ENCODE data around the gene MAB21L4. TPM values are rescaled to one million over a fixed set of nuclear protein-coding genes. Genes with fewer than 3 reads are reported as not detected.
A peak's percentile ranks its signal among the peaks of the same experiment; 100 is the strongest.

Gene MAB21L4
- total RNA-seq, 2 donors from 2014 or later, result 0.31 TPM; not detected in 1

DNA sequence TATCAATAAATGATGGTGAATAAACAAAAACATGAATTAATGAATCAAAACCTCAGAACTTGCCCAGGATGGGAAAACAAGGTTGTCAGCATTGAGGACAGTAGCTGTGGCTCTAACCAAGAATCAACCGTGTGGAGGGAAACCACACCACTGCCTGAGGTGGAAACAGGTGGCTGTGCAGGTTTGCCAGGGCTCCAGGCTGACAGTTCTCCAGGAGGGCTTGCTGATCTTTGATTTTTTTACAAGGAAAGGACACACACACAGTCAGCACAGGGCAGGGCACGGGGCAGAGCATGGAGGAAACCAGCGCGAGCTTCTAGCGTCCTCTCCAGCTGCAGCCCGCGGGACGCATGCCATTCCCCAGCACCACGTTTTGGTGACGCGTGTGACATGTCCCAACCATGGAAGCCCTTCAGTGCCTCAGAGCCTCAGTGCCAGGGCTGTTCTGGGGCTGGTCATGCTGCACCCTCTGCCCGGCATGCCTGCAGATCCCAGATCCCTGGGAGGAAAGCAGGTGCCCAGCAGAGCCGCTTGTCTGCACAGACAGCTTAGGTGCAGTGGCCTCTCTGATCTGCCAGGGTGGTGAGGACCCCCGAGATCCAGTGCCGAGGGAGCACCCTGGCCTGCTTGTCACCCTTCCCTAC lies 43.2 kb downstream of the MAB21L4 start:
- Histone ChIP-seq H3K4me3 (no peak overlapping the region), H3K36me3 (no peaks in the 10 kb centered on the region), H3K27me3 (no peaks in the 10 kb centered on the region), H3K9me3 (no peaks in the 10 kb centered on the region), H3K4me1 (no peaks in the 10 kb centered on the region), H3K27ac (no peak overlapping the region)
- no peak for DNase-seq (ENCODE audit: low spot score)
- TF ChIP-seq, protein P1, sequence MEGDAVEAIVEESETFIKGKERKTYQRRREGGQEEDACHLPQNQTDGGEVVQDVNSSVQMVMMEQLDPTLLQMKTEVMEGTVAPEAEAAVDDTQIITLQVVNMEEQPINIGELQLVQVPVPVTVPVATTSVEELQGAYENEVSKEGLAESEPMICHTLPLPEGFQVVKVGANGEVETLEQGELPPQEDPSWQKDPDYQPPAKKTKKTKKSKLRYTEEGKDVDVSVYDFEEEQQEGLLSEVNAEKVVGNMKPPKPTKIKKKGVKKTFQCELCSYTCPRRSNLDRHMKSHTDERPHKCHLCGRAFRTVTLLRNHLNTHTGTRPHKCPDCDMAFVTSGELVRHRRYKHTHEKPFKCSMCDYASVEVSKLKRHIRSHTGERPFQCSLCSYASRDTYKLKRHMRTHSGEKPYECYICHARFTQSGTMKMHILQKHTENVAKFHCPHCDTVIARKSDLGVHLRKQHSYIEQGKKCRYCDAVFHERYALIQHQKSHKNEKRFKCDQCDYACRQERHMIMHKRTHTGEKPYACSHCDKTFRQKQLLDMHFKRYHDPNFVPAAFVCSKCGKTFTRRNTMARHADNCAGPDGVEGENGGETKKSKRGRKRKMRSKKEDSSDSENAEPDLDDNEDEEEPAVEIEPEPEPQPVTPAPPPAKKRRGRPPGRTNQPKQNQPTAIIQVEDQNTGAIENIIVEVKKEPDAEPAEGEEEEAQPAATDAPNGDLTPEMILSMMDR (IDR thresholded peaks at IDR 0.05), result no peak

DNA sequence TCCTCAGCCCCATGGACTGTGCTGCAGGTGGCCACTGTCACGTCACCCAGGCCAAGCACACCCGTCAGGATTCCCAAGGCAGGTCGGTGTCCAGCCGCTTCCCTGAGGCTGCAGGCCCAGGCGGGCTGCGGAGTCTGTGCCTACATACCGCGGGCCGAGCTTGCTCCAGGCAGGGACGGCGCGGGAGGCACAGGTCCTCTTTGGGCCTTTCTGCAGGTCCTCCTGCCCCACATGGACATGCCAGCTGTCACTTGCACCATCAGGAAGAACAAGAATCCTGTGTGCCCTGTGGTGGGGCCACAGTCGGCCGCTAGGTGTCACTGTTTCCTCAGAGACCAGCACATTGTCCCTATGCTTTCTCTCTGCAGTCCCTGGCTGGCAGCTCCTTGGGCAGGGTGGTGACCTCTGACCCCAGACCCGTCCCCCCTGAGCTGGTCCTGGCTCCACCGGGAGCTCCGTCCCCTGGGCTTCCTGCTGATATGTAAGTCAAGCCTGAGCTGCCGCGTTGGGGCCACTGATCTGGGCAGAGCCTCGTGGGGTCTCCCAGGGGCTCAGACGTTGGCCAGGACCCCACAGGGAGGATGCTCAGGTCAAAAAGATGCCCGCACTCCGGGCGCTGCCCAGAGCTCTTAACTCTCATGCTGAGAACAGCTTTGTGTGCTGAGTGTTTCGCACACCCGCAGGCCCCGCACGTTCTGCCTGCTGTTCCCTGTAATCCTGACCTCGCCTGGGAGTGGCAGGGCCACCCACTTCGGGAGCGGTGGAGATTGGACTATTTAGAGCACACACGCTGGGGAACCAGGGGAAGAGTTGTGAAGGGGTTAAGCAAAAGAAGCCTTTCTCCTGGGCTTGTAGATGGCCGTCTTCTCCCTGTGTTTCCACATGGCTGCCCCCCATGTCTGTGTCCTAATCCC lies 44.6 kb downstream of the MAB21L4 start:
- H3K36me3 ChIP-seq, result no peaks in the 10 kb centered on the region
- H3K27me3 ChIP-seq, result no peaks in the 10 kb centered on the region
- no peaks in the 10 kb centered on the region for H3K4me1 ChIP-seq
- TF ChIP-seq, protein P1 (IDR thresholded peaks at IDR 0.05), result peak; percentile 92 to 96
- peak; percentile 89 for DNase-seq (ENCODE audit: low spot score)
- H3K4me3 ChIP-seq, result no peak overlapping the region
- H3K27ac ChIP-seq, result no peak overlapping the region
- H3K9me3 ChIP-seq, result no peaks in the 10 kb centered on the region

DNA sequence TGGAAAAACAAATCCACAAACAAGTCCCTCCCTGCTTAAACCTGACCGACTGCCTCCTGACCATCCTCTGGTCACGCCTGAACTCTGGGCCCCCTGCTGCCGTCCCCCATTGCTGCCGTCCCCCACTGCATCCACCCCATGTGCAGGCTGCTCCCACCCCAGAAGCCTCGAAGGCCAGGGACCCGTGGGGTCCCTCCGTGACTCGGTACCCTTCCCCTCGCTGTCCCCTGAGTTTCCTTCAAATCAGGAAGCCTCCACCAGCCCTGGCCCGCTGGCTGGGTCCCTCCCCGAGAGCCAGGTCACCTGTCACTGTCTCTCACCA lies 45.2 kb downstream of the MAB21L4 start:
- Histone ChIP-seq H3K9me3 (no peaks in the 10 kb centered on the region), H3K4me1 (no peaks in the 10 kb centered on the region), H3K27ac (no peak overlapping the region), H3K36me3 (no peaks in the 10 kb centered on the region), H3K27me3 (no peaks in the 10 kb centered on the region), H3K4me3 (no peak overlapping the region)
- TF ChIP-seq, protein P1 (IDR thresholded peaks at IDR 0.05), result no peak
- no peak for DNase-seq (ENCODE audit: low spot score)

DNA sequence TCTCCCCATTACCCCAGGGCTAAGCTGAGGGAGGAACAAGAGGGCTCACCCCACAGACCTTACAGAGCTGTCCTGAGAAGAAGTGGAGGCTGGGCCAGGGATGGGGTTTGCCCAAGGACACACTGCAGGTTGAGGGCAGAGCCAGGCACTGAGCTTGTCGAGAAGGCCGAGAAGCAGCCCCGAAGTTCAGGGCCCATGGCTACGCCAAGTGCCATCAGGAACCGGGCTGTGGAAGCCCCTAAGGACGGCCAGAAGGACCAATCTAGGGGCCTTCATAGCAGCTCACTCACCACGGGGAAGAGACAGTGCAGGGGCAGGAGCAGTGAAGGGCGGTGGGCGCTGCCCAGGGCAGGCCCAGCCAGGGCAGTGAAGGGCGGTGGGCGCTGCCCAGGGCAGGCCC lies 45.9 kb downstream of the MAB21L4 start:
- Histone ChIP-seq H3K27ac (no peak overlapping the region), H3K4me3 (no peak overlapping the region), H3K36me3 (no peaks in the 10 kb centered on the region), H3K27me3 (no peaks in the 10 kb centered on the region), H3K9me3 (no peaks in the 10 kb centered on the region), H3K4me1 (no peaks in the 10 kb centered on the region)
- TF ChIP-seq, protein P1 (IDR thresholded peaks at IDR 0.05), result no peak
- DNase-seq (ENCODE audit: low spot score), result no peak

DNA sequence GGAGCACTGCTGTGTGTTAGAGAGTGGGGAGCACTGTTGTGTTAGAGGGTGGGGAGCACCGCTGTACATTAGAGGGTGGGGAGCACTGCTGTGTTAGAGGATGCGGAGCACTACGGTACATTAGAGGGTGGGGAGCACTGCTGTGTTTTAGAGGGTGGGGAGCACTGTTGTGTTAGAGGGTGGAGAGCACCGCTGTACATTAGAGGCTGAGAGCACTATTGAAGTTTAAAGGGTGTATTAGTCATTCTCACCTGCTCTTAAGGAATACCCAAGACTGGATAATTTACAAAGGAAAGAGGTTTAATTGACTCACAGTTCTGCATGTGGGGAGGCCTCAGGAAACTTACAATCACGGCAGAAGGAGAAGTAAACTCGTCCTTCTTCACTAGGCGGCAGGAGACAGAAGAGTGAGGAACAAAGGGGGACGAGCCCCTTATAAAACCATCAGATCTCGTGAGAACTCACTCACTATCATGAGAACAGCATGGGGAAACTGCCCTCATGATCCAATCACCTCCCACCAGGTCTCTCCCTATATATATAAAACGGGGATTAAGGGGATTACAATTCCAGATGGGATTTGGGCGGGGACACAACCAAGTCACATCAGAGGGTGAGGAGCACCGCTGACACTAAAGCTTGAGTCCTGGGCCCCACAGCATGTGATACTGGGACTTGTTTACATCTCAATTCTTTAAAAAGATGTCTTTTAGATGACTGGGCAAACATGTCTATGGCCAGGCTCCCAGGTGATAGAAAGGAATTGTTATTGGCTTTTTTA lies 46.9 kb downstream of the MAB21L4 start:
- TF ChIP-seq, protein P1 (IDR thresholded peaks at IDR 0.05), result no peak

More for the DNA sequence above, 46.9 kb downstream of the MAB21L4 start:
- Histone ChIP-seq H3K4me1 (no peaks in the 10 kb centered on the region), H3K27ac (no peak overlapping the region), H3K9me3 (no peaks in the 10 kb centered on the region), H3K36me3 (no peaks in the 10 kb centered on the region), H3K27me3 (no peaks in the 10 kb centered on the region), H3K4me3 (no peak overlapping the region)
- no peak for DNase-seq (ENCODE audit: low spot score)

Data from right atrium auricular region (tissue), 2 donors.